ENCODE measurements around the gene FAM111B.
"Not testable (repeated sequence)": the region's sequence is repeated elsewhere in the genome, so short reads cannot be mapped to it uniquely, and the experiment has no call there.

The FAM111B gene

DNA sequence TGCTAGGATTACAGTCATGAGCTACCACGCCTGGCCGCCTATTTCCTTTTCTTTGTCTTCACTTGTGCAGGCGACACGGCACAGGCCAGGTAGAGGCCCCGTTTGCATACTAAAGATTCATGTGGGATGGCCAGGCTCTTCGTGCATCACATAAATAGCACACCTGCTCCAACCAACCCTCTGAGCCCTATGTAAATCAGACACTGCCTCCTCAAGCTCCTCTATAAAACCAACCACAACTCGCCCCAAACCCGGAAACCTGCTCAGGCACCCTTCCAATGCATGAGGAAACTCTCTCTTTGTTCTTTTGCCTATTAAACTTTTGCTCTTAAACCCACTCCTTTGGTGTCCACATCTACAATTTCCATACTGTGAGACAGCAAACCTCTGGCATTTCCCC is 9.1 kb upstream of the FAM111B start:
- DNase-seq (ENCODE audit: low read depth in 2 of 2): not testable (repeated sequence)

DNA sequence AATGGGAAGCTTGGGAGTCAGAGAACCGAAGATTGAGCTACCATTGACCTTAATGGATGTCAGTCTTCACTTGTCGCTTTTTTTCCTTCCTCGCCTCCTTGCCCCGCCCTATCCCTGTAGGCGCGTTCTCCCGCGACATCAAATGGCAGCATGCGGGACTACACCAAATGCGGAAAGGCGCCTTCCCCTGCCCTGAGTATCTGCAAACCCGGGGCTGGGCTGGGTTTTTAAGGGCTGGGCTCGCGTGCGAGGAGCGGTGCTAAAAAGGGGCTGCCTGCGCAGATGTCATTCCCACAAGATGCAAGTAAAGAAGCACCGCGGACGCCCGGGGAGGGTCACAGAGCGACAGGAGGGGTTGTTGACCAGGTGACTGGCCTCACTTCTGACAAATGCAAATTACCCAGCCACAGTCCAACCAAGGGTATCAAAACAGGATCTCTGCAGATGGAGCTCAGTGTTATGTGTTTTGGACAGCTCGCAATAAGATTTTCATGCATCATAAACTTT is 4.7 kb upstream of the FAM111B start:
- DNase-seq (ENCODE audit: low read depth in 2 of 2): peak; percentile 3 to 10

- not testable (repeated sequence) for DNase-seq (ENCODE audit: low read depth in 2 of 2)
Observed at GRCh38 chr11:59107721-59108120, 684 bp downstream of the FAM111B start.

DNA sequence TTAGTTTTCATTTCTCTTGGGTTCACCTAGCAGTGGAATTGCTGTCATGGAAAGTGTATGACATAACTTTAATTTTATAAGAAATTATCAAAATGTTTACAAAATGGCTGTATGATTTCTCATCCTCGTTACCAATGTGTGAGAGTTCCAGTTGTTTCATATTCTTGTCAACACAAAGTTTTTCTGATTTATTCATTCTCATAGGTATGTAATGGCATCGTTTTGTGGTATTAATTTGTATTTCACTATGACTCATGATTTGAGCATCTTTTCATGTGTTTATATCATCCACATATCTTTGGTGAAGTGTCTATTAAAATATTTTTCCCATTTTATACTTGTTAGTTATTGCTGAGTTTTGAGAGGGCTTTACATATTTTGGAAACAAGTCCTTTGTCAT is 5.5 kb downstream of the FAM111B start:
- DNase-seq (ENCODE audit: low read depth in 2 of 2): no peak

DNA sequence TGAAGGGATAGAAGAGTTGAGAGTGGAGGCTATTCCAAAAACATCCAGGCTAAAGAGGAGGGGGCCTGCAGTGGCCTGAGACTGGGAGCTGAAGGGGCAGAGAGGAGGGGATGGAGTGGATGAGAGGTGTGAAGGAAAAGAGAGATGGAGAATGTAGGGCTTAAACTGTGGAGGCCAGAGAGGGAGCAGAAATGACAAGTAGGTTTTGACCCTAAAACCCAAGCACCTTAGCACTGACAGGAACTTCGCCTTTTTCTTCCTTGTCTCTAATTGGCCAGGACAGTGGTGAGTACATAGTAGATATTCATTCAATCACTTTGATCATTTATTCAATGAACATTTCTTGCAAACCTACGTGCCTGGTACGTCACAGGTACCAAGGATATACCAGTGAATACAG is 7.3 kb downstream of the FAM111B start:
- no peak for DNase-seq (ENCODE audit: low read depth in 2 of 2)

- no peak for DNase-seq (ENCODE audit: low read depth in 2 of 2)
Observed at GRCh38 chr11:59115553-59115952, 8.5 kb downstream of the FAM111B start.

- no peak for DNase-seq (ENCODE audit: low read depth in 2 of 2)
Observed at GRCh38 chr11:59117774-59118173, 10.7 kb downstream of the FAM111B start.

DNA sequence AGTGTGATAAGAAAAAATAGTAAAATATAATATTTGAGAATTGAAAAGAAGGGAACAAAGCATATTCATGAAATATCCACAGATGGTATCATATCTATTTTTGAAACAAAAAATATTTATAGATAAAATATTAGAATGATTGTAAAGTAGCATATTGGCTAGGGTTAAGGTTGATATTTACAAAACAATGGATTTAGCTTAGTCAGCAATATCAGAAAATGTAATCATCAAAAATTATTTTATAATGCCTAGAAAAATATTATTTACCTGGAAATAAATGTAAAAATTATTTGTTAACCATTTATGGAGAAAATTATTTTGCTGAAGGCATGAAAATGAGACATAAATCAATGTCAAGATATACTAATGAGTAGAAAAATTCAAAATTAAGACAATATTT is 12.8 kb downstream of the FAM111B start:
- no peak for DNase-seq (ENCODE audit: low read depth in 2 of 2)

- peak; percentile 75 to 77 for DNase-seq (ENCODE audit: low read depth in 2 of 2)
Observed at GRCh38 chr11:59135648-59136461, 28.8 kb downstream of the FAM111B start.

GRCh38 chr11:59136551-59136950 is 29.5 kb downstream of the FAM111B start:
- DNase-seq (ENCODE audit: low read depth in 2 of 2): not testable (repeated sequence)

DNA sequence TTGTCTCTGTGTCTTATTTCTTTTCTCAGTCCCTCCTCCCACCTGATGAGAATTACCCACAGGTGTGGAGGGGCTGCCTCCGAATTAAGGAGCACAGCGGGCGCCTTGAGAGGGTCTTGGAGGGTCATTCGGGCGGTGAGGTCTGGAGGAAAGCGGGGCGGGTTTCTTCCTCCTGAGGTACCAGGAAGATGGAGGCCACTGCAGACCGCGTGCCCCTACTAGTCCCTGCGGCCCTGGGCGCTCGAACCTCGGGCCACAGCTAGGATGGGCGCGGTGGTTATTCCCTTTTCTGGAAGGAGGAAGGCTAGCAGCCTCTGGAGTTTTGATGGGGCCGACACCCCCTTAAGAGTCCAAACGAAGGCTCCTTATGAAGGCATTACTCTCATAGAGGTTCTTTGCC is 30.2 kb downstream of the FAM111B start:
- DNase-seq (ENCODE audit: low read depth in 2 of 2): no peak

GRCh38 chr11:59138643-59139042 is 31.6 kb downstream of the FAM111B start:
- DNase-seq (ENCODE audit: low read depth in 2 of 2): no peak

- no peak for DNase-seq (ENCODE audit: low read depth in 2 of 2)
Observed at GRCh38 chr11:59141191-59141590, 34.2 kb downstream of the FAM111B start.

GRCh38 chr11:59141673-59142460 is 34.8 kb downstream of the FAM111B start:
- no peak for DNase-seq (ENCODE audit: low read depth in 2 of 2)

DNA sequence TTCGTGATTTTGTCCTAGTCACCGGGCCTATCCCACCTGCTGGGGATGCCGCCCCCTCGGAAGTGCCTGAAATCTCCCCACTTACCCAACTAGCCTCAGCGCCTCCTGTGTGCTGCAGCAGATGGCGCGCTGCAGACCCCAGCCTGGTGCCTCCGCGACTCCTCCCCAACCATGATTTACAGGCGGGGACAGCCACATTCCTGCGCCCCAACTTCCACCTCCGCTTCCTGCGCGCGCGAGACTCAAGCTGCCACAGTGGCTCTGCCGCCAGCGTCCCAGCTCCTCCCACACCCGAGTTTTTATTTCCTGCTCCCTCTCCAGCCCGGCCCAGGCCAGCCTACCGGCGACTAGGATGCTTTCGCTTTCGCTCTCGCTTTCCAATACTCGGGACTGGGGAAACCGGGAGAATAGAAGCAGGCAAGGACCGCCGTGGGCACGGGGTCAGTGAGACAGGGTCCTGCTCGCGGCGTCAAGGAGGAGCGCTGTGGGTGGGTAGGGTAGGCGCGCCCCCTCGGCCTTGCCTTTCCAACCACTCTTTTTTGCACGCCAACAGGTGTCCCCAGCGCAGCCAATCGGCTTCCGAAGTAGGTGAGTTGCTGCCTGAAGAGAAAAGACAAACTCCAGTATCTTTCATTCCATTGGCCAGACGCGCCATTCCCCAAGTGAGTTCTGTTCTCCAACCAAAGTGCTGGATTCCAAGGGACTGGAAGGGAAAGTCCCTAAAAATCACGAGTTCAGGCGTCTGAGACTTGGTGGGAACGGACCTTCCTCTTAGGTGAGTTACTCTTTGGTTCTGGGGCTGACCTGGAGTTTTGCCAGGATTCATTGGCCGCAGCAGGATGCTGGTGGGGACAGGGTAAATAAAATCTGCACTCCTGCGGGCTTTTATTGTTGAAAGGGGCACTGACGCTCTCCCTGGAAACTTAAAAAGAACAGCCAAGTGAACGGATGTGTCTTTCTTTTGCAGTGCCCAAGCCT is 35.8 kb downstream of the FAM111B start, which contains the start of gene FAM111A:
Gene FAM111A (plus strand): TSS at position 327 of the 978 bp plus-strand sequence. CDS start 6,017 bp downstream, outside the sequence.
- peak; percentile 68 to 75 for DNase-seq (ENCODE audit: low read depth in 2 of 2)

GRCh38 chr11:59144096-59144495 is 37.1 kb downstream of the FAM111B start:
- DNase-seq (ENCODE audit: low read depth in 2 of 2): no peak

DNA sequence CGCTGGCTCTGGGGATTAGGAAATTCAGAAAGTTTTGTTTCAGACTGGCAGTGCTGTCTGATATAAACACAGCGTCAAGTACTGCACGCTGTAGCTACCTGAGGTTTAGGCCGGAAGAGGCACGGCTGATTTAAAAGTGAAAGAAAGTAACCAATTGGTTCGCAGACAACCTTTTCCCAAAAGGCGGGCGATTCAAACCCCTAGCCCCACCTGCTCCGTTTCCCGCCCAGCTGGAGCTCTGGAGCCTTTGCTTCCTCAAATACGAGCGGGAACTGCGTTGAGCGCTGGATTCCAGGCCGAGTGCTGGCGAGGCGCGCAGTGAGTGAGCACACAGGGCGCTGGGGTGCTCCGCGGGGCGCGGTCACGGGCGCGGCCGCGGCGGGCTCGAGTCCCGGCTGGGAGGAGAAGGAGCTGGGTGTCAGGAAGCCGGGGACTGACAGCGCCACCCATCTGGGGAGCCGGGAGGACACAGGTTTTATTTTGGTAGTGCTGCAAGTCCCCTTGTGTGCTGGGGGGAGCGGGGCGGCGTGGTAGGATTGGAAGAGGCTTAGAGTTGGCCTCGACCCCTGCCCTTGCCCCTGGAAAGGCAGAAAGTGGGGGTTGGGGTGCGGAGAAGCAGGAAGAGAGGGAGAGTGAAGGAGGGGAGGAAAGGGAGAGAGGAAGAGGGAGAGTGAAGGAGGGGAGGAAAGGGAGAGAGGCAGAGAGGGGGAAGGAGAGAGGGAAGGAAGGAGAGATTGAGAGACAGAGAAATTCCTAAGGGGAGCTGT is 37.7 kb downstream of the FAM111B start:
- peak; percentile 32 to 44 for DNase-seq (ENCODE audit: low read depth in 2 of 2)

- DNase-seq (ENCODE audit: low read depth in 2 of 2): no peak
Observed at GRCh38 chr11:59145534-59145933, 38.5 kb downstream of the FAM111B start.

DNA sequence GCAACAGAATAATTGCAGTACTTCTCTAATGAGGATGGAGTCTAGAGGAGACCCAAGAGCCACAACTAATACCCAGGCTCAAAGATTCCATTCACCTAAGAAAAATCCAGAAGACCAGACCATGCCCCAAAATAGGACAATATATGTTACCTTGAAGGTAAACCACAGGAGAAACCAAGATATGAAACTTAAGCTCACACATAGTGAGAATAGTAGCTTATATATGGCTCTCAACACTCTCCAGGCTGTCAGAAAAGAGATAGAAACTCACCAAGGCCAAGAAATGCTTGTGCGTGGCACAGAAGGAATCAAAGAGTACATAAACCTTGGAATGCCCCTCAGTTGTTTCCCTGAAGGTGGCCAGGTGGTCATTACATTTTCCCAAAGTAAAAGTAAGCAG is 44.7 kb downstream of the FAM111B start:
- DNase-seq (ENCODE audit: low read depth in 2 of 2): no peak

DNA sequence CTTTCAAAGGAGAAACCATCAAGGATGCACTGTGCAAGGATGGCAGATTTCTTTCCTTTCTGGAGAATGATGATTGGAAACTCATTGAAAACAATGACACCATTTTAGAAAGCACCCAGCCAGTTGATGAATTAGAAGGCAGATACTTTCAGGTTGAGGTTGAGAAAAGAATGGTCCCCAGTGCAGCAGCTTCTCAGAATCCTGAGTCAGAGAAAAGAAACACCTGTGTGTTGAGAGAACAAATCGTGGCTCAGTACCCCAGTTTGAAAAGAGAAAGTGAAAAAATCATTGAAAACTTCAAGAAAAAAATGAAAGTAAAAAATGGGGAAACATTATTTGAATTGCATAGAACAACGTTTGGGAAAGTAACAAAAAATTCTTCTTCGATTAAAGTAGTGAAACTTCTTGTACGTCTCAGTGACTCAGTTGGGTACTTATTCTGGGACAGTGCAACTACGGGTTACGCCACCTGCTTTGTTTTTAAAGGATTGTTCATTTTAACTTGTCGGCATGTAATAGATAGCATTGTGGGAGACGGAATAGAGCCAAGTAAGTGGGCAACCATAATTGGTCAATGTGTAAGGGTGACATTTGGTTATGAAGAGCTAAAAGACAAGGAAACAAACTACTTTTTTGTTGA is 45.4 kb downstream of the FAM111B start:
- no peak for DNase-seq (ENCODE audit: low read depth in 2 of 2)
